ENCODE results near the gene CNMD.

CNMD gene

GRCh38 chr13:52673465-52673864 is 66.2 kb downstream of the CNMD start:
- H3K27me3 ChIP-seq (ENCODE audit: insufficient read depth, low read length, poor library complexity), result no peaks in the 10 kb centered on the region
- H3K9ac ChIP-seq (ENCODE audit: low read depth, low read length), result no peak overlapping the region
- H3K4me1 ChIP-seq (ENCODE audit: insufficient read depth, low read length), result no peaks in the 10 kb centered on the region
- no peak overlapping the region for H2AFZ ChIP-seq (ENCODE audit: low read depth, low read length)
- H3K4me2 ChIP-seq (ENCODE audit: insufficient read depth, low read length), result no peak overlapping the region
- H3K36me3 ChIP-seq (ENCODE audit: insufficient read depth, low read length), result peaks cover 81% of the 10 kb centered on the region
- no peak for TF ChIP-seq CTCF (IDR thresholded peaks at IDR 0.05; ENCODE audit: borderline replicate concordance, extremely low read depth, low read length, poor library complexity, severe bottlenecking)
- no peak for TF ChIP-seq EZH2 (IDR thresholded peaks at IDR 0.05; ENCODE audit: borderline replicate concordance, low read depth, low read length, severe bottlenecking)
- H3K79me2 ChIP-seq (ENCODE audit: insufficient read depth, low read length), result peaks cover 65% of the 10 kb centered on the region
- no peak for DNase-seq
- no peaks in the 10 kb centered on the region; the same call in 1 of the 2 replicates for H4K20me1 ChIP-seq (ENCODE audit: insufficient read depth, low read length)
- H3K9me3 ChIP-seq (ENCODE audit: insufficient read depth, low read length, severe bottlenecking), result no peaks in the 10 kb centered on the region
- no peak for ATAC-seq (ENCODE audit: insufficient read depth, low read depth)
- no peak overlapping the region for H3K27ac ChIP-seq (ENCODE audit: low read length)
- H3K4me3 ChIP-seq (ENCODE audit: low read depth in 1 of 2, low read length in 2 of 2), result no peak overlapping the region

DNA sequence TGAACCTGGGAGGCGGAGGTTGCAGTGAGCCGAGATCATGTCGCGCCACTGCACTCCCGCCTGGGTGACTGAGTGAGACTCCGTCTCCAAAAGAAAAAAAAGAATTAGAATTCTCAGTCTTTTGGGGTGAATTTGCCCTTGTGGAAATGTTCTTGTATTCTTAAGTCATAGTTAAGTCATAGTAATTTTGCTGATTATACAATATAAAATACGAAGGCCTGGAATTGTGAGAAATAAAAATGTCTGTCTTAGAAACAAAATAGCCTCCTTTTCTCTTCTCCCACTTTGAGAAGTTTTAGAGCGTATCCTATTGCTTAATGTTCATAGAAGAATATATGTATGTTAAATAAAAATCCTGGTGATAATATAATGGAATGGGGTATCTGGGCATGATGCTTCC is 68.9 kb downstream of the CNMD start:
- H2AFZ ChIP-seq (ENCODE audit: low read depth, low read length), result no peak overlapping the region
- no peak for ATAC-seq (ENCODE audit: insufficient read depth, low read depth)
- no peaks in the 10 kb centered on the region; the same call in 1 of the 2 replicates for H4K20me1 ChIP-seq (ENCODE audit: insufficient read depth, low read length)
- H3K27ac ChIP-seq (ENCODE audit: low read length), result no peak overlapping the region
- peaks cover 56% of the 10 kb centered on the region for H3K79me2 ChIP-seq (ENCODE audit: insufficient read depth, low read length)
- H3K4me2 ChIP-seq (ENCODE audit: insufficient read depth, low read length), result no peak overlapping the region
- TF ChIP-seq EZH2 (IDR thresholded peaks at IDR 0.05; ENCODE audit: borderline replicate concordance, low read depth, low read length, severe bottlenecking) (no peak), CTCF (IDR thresholded peaks at IDR 0.05; ENCODE audit: borderline replicate concordance, extremely low read depth, low read length, poor library complexity, severe bottlenecking) (no peak)
- no peaks in the 10 kb centered on the region for H3K9me3 ChIP-seq (ENCODE audit: insufficient read depth, low read length, severe bottlenecking)
- H3K4me1 ChIP-seq (ENCODE audit: insufficient read depth, low read length), result no peaks in the 10 kb centered on the region
- H3K4me3 ChIP-seq (ENCODE audit: low read depth in 1 of 2, low read length in 2 of 2), result no peak overlapping the region
- no peak for DNase-seq
- H3K27me3 ChIP-seq (ENCODE audit: insufficient read depth, low read length, poor library complexity), result no peaks in the 10 kb centered on the region
- peaks cover 78% of the 10 kb centered on the region for H3K36me3 ChIP-seq (ENCODE audit: insufficient read depth, low read length)
- no peak overlapping the region for H3K9ac ChIP-seq (ENCODE audit: low read depth, low read length)

DNA sequence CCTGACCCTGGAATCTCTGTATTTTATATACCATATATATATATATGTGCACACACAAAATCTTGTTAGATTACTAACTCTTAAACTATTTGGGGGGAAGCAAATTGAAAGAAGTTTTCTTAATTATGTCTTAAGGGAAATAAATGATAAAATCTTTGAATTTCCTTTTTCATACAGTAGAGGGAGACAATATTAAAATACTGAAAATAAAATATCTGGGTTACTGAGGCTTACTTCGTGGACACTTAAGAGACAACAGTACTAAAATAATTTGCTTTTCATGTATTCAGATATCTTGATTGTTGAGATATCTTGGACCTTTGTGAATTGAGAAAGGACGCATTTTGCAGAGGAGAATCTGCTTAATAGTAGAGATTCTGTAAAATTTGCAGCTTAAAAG is 69.9 kb downstream of the CNMD start:
- Histone ChIP-seq H3K9ac (ENCODE audit: low read depth, low read length) (no peak overlapping the region), H3K79me2 (ENCODE audit: insufficient read depth, low read length) (peaks cover 46% of the 10 kb centered on the region), H3K4me1 (ENCODE audit: insufficient read depth, low read length) (no peaks in the 10 kb centered on the region), H3K4me2 (ENCODE audit: insufficient read depth, low read length) (no peak overlapping the region), H3K27me3 (ENCODE audit: insufficient read depth, low read length, poor library complexity) (no peaks in the 10 kb centered on the region), H4K20me1 (ENCODE audit: insufficient read depth, low read length) (no peaks in the 10 kb centered on the region), H3K27ac (ENCODE audit: low read length) (no peak overlapping the region), H3K36me3 (ENCODE audit: insufficient read depth, low read length) (peaks cover 75% of the 10 kb centered on the region), H2AFZ (ENCODE audit: low read depth, low read length) (no peak overlapping the region), H3K9me3 (ENCODE audit: insufficient read depth, low read length, severe bottlenecking) (no peaks in the 10 kb centered on the region), H3K4me3 (ENCODE audit: low read depth in 1 of 2, low read length in 2 of 2) (no peak overlapping the region)
- ATAC-seq (ENCODE audit: insufficient read depth, low read depth), result no peak
- DNase-seq, result no peak
- TF ChIP-seq CTCF (IDR thresholded peaks at IDR 0.05; ENCODE audit: borderline replicate concordance, extremely low read depth, low read length, poor library complexity, severe bottlenecking) (no peak), EZH2 (IDR thresholded peaks at IDR 0.05; ENCODE audit: borderline replicate concordance, low read depth, low read length, severe bottlenecking) (no peak)

DNA sequence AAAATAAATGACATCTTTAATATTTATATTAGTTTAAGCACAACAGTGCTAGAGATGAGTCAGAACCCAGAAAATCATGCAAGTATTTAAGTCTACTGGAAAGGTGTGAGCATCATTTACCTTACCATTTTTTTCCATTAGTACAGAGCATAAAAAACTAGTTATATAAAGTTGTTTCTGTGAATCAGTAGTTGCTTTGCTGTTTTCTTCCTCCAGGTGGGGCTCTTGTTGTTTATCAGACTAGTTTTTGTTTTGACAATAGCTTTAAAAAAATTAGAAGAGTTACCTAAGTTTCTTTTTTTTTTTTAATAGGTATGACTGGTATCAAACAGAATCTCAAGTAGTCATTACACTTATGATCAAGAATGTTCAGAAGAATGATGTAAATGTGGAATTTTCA is 74.3 kb downstream of the CNMD start:
- DNase-seq (no peak), ATAC-seq (ENCODE audit: insufficient read depth, low read depth) (no peak)
- Histone ChIP-seq H3K4me1 (ENCODE audit: insufficient read depth, low read length) (no peaks in the 10 kb centered on the region), H3K4me2 (ENCODE audit: insufficient read depth, low read length) (no peak overlapping the region), H3K36me3 (ENCODE audit: insufficient read depth, low read length) (peaks cover 88% of the 10 kb centered on the region), H3K79me2 (ENCODE audit: insufficient read depth, low read length) (peaks cover 10% of the 10 kb centered on the region; the same call in 1 of the 2 replicates), H3K4me3 (ENCODE audit: low read depth in 1 of 2, low read length in 2 of 2) (no peak overlapping the region), H2AFZ (ENCODE audit: low read depth, low read length) (no peak overlapping the region), H4K20me1 (ENCODE audit: insufficient read depth, low read length) (no peaks in the 10 kb centered on the region), H3K27ac (ENCODE audit: low read length) (no peak overlapping the region), H3K9ac (ENCODE audit: low read depth, low read length) (no peak overlapping the region), H3K9me3 (ENCODE audit: insufficient read depth, low read length, severe bottlenecking) (no peaks in the 10 kb centered on the region), H3K27me3 (ENCODE audit: insufficient read depth, low read length, poor library complexity) (no peaks in the 10 kb centered on the region)
- TF ChIP-seq EZH2 (IDR thresholded peaks at IDR 0.05; ENCODE audit: borderline replicate concordance, low read depth, low read length, severe bottlenecking) (no peak), CTCF (IDR thresholded peaks at IDR 0.05; ENCODE audit: borderline replicate concordance, extremely low read depth, low read length, poor library complexity, severe bottlenecking) (peak; percentile 59)

Data from DND-41 (cell line).